ENCODE results near the gene CDIP1.

Gene CDIP1

DNA sequence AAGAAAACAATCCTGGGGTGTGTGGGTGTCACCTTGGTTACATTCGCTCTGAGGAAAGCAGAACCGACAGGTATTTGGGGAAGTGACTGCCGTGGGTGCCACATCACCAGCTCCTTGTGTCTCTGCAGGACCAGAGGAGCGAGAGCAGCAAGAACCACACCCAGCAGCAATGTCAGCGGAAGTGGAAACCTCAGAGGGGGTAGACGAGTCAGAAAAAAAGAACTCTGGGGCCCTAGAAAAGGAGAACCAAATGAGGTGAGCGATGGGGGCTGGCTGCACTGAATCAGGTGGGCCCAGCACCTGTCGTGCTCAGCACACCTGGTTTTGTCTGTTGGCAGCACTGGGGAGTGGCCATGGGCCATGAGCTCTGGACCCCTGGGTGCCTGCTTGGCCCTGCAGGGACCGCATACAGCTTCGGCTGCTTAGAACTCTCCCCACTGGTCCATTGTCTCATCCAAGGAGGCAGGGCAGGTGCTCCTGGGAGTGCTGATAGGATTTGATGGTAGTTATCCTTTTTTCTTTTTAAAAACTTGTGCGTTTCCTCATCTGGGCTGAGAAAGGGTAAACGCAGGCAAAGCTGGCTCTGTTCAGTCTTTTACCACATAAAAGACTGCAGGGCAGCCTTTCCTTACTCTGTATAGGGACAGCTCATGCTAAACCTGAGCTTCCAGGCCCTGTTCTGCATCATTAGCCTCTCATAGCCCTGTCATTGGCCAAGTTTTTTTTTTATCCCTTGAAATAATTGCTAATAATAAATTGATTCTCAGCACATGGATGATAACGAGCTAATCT lies 33.0 kb downstream of the CDIP1 start:
- no peak overlapping the region for H3K4me3 ChIP-seq (ENCODE audit: control insufficient read depth, low read depth, low read length)
- TF ChIP-seq, protein P1, sequence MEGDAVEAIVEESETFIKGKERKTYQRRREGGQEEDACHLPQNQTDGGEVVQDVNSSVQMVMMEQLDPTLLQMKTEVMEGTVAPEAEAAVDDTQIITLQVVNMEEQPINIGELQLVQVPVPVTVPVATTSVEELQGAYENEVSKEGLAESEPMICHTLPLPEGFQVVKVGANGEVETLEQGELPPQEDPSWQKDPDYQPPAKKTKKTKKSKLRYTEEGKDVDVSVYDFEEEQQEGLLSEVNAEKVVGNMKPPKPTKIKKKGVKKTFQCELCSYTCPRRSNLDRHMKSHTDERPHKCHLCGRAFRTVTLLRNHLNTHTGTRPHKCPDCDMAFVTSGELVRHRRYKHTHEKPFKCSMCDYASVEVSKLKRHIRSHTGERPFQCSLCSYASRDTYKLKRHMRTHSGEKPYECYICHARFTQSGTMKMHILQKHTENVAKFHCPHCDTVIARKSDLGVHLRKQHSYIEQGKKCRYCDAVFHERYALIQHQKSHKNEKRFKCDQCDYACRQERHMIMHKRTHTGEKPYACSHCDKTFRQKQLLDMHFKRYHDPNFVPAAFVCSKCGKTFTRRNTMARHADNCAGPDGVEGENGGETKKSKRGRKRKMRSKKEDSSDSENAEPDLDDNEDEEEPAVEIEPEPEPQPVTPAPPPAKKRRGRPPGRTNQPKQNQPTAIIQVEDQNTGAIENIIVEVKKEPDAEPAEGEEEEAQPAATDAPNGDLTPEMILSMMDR (IDR thresholded peaks at IDR 0.05; ENCODE audit: control insufficient read depth, insufficient read depth, low read depth, low read length, missing control alignments), result no peak
- DNase-seq (ENCODE audit: low read depth), result no peak

DNA sequence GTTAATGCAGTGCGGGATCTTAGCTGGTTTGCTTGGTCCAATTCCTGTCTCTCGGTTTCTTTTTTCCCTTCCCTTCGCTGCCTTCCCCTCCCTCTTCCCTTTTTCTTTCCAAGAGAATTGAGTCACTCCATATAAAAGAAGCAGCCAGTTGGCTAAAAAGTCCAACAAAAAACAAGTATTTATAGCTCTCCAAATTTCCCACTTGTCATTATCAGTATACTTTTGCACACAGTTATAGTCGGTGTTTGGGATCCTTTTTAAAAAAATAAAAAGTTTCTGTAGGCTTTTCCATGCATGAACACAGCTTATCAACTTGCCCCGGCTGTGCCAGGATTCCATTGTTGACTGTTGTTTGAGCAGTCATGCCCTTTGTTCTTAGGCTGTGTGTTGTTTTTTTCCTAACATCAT lies 37.5 kb downstream of the CDIP1 start:
- H3K4me3 ChIP-seq (ENCODE audit: control insufficient read depth, low read depth, low read length), result no peak overlapping the region
- TF ChIP-seq, protein P1 (IDR thresholded peaks at IDR 0.05; ENCODE audit: control insufficient read depth, insufficient read depth, low read depth, low read length, missing control alignments), result no peak
- DNase-seq (ENCODE audit: low read depth), result no peak

DNA sequence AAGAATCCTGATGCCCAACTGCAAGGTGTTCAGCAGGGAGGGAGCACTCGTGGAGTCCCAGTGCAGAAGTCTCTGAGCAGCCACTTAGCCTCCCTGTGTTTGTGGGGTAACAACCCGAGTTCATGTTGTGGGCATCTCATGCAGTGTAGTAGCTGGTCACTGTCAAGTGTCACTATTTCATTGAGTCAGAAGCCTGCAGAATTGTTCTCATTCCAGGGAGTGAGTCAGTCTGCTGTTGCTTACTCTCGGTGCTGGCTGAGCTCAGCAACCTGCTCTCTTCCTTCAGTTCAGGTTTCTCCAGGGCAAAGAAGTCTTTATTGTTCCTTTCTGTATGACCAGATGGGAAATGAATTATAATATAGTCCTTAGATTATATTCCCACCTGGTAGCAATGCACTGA lies 38.3 kb downstream of the CDIP1 start:
- TF ChIP-seq, protein P1 (IDR thresholded peaks at IDR 0.05; ENCODE audit: control insufficient read depth, insufficient read depth, low read depth, low read length, missing control alignments), result no peak
- H3K4me3 ChIP-seq (ENCODE audit: control insufficient read depth, low read depth, low read length), result no peak overlapping the region
- no peak for DNase-seq (ENCODE audit: low read depth)

DNA sequence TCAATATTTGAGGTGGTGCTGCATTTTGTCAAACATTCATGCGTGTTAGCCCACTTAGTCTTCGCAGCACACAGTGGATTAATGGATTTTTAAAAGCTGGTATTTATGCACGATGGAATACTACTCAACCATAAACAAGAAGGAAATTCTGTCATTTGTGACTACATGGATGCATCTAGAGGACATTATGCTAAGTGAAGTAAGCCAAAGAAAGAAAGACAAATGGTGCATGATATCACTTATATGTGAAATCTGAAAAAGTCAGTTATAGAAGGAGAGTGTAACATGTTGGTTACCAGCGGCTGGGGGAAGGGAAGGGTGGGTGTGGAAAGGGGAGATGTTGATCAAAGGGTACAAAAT lies 39.4 kb downstream of the CDIP1 start:
- H3K4me3 ChIP-seq (ENCODE audit: control insufficient read depth, low read depth, low read length), result no peak overlapping the region
- TF ChIP-seq, protein P1 (IDR thresholded peaks at IDR 0.05; ENCODE audit: control insufficient read depth, insufficient read depth, low read depth, low read length, missing control alignments), result no peak
- DNase-seq (ENCODE audit: low read depth), result no peak

DNA sequence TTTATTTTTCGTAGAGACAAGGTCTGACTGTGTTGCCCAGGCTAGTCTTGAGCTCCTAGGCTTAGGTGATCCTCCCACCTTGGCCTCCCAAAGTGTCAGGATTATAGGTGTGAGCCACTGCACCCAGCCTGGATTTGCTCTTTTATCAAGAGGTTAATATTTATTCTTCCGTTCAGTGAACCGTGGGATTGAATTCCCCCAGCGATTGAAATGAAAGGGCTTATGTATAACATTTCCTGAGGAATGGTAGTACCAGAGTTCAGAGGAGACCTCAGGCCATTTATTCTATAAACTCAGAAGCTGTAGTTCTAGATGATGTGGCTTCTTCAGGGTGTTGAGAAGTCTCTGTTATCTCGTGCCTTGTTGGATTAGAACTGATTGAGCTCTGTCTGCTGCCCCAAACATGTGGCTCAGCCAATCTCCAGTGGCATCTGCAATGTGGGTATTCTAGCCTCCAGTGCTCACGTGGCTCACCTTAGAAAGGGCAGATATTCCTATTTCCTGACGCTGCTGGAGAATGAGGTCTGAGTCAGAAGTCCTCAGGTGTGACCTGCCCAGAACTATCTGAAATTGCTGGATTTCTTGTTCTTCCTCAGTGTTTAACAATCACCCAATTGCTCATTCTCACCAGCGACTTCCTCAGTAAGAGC lies 39.9 kb downstream of the CDIP1 start:
- DNase-seq (ENCODE audit: low read depth), result no peak
- TF ChIP-seq, protein P1 (IDR thresholded peaks at IDR 0.05; ENCODE audit: control insufficient read depth, insufficient read depth, low read depth, low read length, missing control alignments), result no peak
- no peak overlapping the region for H3K4me3 ChIP-seq (ENCODE audit: control insufficient read depth, low read depth, low read length)

DNA sequence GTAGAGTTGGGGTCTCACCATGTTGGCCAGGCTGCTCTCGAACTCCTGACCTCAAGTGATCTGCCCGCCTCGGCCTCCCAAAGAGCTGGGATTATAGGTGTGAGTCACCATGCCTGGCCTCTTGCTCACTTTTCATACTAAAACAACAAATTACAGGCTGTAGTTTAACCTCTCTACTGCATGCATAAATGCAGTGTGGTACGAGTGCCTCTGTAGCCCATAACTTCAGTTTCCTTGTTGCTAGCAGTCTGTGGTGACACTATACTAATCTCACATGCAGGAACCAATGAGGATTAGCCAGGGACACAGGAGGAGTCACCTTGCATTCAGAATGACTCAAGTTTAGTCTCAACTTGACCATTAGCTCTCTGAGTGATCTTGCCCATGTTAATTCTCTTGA lies 42.3 kb downstream of the CDIP1 start:
- no peak overlapping the region for H3K4me3 ChIP-seq (ENCODE audit: control insufficient read depth, low read depth, low read length)
- TF ChIP-seq, protein P1 (IDR thresholded peaks at IDR 0.05; ENCODE audit: control insufficient read depth, insufficient read depth, low read depth, low read length, missing control alignments), result no peak
- DNase-seq (ENCODE audit: low read depth), result no peak
